Measurements from ENCODE around the gene PCSK5. TPM values are rescaled to one million over a fixed set of nuclear protein-coding genes. Genes with fewer than 3 reads are reported as not detected.

Gene PCSK5
- total and polyA plus RNA-seq, 2 of the 8 experiments (the other 6 are each of a cell fraction or from before 2014, with no cell fraction given) = 5.5 to 10.7 TPM

GRCh38 chr9:76090909-76091308 is 200.4 kb downstream of the PCSK5 start:
- H3K56ac ChIP-seq (replicated peaks; ENCODE audit: insufficient read length, low read depth, low read length) = no peak overlapping the region
- H3K18ac ChIP-seq (ENCODE audit: extremely low read depth, low read length) = no peak overlapping the region
- no peak overlapping the region for H3K9ac ChIP-seq (replicated peaks in 1 of 4; ENCODE audit: extremely low read depth in 1 of 4, low read depth in 3 of 4, low read length in 3 of 4)
- H3K4me3 ChIP-seq (ENCODE audit: extremely low read depth in 1 of 4, insufficient read depth in 2 of 4, low read depth in 3 of 4, low read length in 4 of 4) = no peak overlapping the region
- no peak overlapping the region for H4K91ac ChIP-seq (replicated peaks; ENCODE audit: insufficient read length, low read length)
- ChIA-PET POLR2A (ENCODE audit: partially characterized antibody) (no interaction called here), CTCF (ENCODE audit: partially characterized antibody) (interaction anchor here (0.6 to 1.7 kb wide), 6 partner anchors 18 to 890 kb away, joined by 3 to 5 read pairs (median 3); no protein-coding TSS in a partner anchor)
- no peak overlapping the region for H2AFZ ChIP-seq (ENCODE audit: low read length)
- H2AK5ac ChIP-seq (ENCODE audit: low read depth, low read length) = no peak overlapping the region
- H4K8ac ChIP-seq (ENCODE audit: extremely low read depth, insufficient read depth, low read length) = no peak overlapping the region
- H3K36me3 ChIP-seq (ENCODE audit: control insufficient read depth in 2 of 4, insufficient read depth in 4 of 4, low read length in 3 of 4) = peaks cover 0 to 3% (median 0%) of the 10 kb centered on the region in 4 experiments; a peak in 4 of 8 replicates
- H2BK120ac ChIP-seq (replicated peaks; ENCODE audit: low read depth, low read length) = no peak overlapping the region
- H3K4me1 ChIP-seq (replicated peaks in 1 of 4; ENCODE audit: control insufficient read depth in 3 of 4, insufficient read depth in 4 of 4, low read length in 3 of 4) = no peaks in the 10 kb centered on the region
- peaks cover 3% of the 10 kb centered on the region in 2 experiments; a peak in 1 of 4 replicates for H3K9me3 ChIP-seq (ENCODE audit: insufficient read depth in 2 of 2, low read depth in 1 of 2, low read length in 1 of 2)
- H3K79me2 ChIP-seq (ENCODE audit: control insufficient read depth in 1 of 2, insufficient read depth in 2 of 2, low read length in 2 of 2) = no peaks in the 10 kb centered on the region
- no peak overlapping the region for H3K4me2 ChIP-seq (ENCODE audit: insufficient read depth in 1 of 2, low read depth in 2 of 2, low read length in 2 of 2)
- H2BK15ac ChIP-seq (ENCODE audit: low read length) = no peak overlapping the region
- H3K14ac ChIP-seq (ENCODE audit: insufficient read length) = no peak overlapping the region
- no peaks in the 10 kb centered on the region for H4K20me1 ChIP-seq (replicated peaks in 1 of 2; ENCODE audit: control insufficient read depth in 1 of 2, insufficient read depth in 2 of 2, low read length in 2 of 2)
- no peaks in the 10 kb centered on the region for H3K27me3 ChIP-seq (replicated peaks in 1 of 4; ENCODE audit: control insufficient read depth in 3 of 4, extremely low read depth in 1 of 4, insufficient read depth in 3 of 4, low read length in 3 of 4)
- H3K27ac ChIP-seq (ENCODE audit: low read depth, low read length) = no peak overlapping the region
- WGBS, 2 experiments (ENCODE audit: extremely low coverage in 1 of 2, insufficient coverage in 1 of 2, insufficient read length in 1 of 2, insufficient replicate concordance in 2 of 2, low coverage in 1 of 2, low lambda C conversion rate in 2 of 2, missing lambda C conversion rate in 1 of 2) = 86% methylated on average over 10 of the region's 10 CpGs; no CpG with 5 or more reads in 1 of the 2 experiments
- no peaks in the 10 kb centered on the region for H3K79me1 ChIP-seq (ENCODE audit: low read depth, low read length)
- no peak for FAIRE-seq
- no peaks in the 10 kb centered on the region for H3K23me2 ChIP-seq (ENCODE audit: low read depth, low read length)
- H2BK20ac ChIP-seq (ENCODE audit: low read length) = no peak overlapping the region
- DNase-seq (ENCODE audit: low read depth in 1 of 2, low spot score in 2 of 2) = no peak
- no peak overlapping the region for H4K5ac ChIP-seq (ENCODE audit: insufficient read length, low read depth, low read length)
- no peak overlapping the region for H2BK5ac ChIP-seq (ENCODE audit: low read depth, low read length)
- no peak overlapping the region for H3K23ac ChIP-seq (ENCODE audit: insufficient read length)
- H2BK12ac ChIP-seq (ENCODE audit: low read depth, low read length) = no peak overlapping the region
- H3K4ac ChIP-seq (replicated peaks; ENCODE audit: insufficient read length, low read depth, low read length) = no peak overlapping the region
- TF ChIP-seq POLR2A (IDR thresholded peaks at IDR 0.05; ENCODE audit: control extremely low read depth in 1 of 2, low read depth in 2 of 2, low read length in 2 of 2) = no peak
